Activated CD8-positive, alpha-beta memory T cell treated with anti-CD3 and anti-CD28 coated beads for 1 hour (primary cell): ENCODE data around the gene FFAR1.

Experiments used
- DNase-seq, 2 donors: peaks; one replicate each; pipeline ENCODE4 v3.0.0-alpha.2; 2020; ENCODE audit warnings: low read depth in 1 of 2; ENCODE audit errors: extremely low read depth in 1 of 2

Gene FFAR1

DNA sequence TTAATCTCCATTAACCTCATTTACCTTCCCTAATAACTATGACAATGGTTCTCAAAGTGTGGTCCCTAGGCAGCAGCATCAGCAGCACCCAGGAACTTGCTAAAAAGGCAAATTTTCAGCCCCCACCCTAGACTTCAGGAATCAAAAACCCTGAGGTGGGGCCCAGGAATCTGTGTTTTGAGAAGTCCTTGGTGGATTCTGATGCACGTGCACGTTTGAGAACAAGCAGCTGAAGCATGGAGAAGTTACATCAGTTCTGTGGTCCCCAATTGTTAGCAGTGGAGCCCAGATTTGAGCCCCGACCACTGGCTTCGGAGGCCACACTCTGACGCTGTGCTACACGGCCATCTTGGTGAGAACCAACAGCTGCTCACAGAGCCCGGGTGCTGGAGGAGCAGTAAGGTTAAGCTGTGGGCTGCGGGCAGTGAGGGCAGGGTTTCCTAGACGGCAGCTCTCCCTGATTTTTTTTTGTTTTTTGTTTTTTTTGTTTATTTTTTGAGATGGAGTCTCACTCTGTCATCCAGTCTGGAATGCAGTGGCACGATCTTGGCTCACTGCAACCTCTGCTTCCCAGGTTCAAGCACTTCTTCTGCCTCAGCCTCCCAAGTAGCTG, 32.7 kb upstream of the FFAR1 start:
- no peak for DNase-seq

DNA sequence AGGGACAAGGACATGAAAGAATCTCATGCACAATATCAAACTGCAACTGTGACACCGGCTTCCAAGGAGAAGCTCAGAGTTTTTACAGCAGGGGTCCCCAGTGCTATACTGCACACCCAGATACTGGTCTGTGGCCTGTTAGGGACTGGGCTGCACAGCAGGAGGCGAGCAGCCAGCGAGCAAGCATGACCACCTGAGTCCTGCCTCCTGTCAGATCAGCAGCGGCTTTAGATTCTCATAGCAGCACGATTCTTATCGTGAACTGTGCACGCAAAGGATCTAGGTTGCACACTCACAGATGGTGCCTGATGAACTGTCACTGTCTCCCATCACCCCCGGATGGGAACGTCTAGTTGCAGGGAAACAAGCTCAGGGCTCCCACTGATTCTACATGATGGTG, 31.8 kb upstream of the FFAR1 start:
- DNase-seq: no peak

DNA sequence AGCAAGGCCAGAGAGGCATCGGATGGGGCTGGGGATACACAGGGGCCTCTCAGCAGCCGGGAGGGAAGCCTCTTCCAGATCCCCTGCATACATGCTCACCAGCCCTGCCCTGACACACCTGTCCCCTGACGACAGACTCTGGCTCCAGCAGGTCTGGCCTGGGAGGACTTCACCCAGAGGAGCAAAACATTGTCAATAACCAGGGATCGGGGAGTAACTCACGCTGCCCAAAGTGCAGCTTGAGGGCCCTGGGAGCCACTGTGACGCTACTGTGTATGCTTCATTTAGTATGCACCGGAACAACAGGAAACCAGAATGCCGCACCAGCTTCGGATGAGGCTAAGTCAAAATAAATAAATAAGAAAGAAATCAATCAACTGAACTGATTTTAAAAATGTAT, 31.1 kb upstream of the FFAR1 start:
- DNase-seq: no peak

DNA sequence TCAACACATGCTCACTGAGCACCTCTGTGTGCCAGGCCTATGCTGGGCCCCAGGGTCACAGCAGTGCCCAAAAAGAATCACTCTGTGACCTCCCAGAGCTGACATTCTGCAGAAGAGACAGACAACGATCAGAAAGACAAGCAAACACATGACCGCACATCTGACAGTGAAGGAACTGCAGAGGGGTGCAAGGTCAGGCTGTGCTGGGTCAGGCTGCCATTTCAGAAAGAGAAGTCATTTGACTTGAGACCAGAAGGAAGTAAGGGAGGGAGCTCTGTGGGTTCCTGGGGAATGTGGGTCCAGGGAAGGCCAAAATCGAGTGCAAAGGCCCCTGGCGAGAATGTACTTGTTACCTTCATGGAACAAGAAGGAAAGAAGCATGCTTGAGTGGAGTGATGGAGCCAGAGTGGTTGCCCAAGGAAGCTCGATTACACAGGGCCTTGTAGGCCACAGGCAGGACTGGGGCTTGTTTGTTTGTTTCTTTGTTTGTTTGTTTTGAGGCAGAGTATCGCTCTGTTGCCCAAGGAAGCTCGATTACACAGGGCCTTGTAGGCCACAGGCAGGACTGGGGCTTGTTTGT, 30.1 kb upstream of the FFAR1 start:
- DNase-seq: no peak

DNA sequence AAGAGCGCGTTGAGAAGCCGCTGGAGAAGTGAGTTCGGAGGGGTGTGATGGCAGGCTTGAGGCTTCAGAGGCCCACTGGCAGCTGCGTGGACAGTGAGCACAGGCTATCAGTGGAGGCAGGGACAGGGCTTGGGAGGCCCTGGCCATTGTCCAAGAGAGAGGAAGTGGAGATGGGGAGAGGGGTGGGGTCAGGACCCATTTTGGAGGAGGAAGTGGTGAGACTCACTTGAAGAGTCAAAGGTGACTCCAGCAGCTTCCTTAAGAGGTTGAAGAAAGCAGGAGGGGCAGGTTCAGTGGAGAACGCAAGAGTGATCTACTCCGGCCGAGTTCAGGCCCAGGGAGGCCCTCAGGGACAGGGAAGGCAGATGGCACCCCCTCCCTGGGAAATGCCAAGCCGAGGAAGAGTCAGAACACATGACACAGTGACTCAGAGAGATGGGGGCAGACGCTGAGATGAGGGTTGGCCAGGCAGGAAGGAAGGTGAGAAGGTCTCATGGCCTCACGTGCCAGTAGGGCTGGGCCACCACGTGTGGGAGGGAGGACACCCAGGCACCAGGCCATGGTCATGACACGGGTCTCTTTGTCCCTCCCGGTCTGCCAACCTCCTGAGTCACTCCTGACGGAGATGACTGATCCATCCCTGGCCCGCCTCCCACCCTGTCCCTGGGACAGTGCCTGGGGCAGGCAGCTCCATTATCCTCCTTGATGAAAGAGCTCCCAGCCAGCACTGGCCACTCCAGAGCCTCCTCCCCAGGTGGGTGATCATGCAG, 28.8 kb upstream of the FFAR1 start:
- DNase-seq: no peak

DNA sequence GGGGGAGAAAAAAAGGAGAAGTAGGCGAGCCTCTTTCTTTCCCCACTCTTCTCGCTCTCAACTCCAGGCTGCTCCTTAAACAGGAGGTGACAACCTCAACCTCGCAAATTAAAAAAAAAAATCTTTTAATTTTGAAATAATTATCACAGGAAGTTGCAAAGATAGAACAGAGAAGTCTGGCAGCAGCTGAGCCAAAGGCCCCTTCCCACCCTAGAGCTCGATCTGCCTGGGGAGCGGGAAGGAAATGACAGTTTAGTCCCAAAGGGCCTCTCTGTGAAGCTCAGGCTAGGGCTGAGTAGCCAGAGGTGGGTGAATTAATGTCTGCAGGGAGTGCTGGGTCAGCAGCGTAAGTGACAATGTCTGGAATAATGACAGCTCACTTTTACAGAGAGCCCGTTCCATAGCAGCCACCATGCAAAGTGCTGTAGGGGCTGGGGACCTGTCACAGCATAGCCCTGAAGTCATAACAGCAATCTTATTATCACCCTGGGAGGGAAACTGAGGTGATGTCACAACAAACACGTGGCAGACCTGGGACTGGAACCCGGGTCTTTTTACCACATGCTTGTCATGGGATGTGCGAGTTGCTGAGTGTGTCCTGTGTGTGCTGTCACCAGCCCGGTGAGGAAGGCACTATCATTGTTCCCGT, 27.5 kb upstream of the FFAR1 start:
- no peak for DNase-seq

DNA sequence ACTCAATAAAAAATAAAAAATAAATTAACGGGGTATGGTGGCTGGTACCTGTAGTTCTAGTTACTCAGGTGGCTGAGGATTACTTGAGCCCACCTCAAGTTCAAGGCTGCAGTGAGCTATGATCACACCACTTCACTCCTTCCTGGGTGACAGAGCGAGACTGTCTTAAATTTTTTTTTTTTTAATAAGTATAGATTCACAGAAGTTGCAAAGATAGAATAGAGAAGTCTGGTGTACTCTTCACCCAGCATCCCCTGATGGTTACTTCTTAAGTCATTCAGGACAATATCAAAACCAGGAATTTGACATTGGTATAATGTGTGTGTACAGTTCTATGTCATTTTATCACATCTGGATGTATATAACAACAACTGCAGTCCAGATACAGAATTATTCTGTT, 26.4 kb upstream of the FFAR1 start:
- no peak for DNase-seq

DNA sequence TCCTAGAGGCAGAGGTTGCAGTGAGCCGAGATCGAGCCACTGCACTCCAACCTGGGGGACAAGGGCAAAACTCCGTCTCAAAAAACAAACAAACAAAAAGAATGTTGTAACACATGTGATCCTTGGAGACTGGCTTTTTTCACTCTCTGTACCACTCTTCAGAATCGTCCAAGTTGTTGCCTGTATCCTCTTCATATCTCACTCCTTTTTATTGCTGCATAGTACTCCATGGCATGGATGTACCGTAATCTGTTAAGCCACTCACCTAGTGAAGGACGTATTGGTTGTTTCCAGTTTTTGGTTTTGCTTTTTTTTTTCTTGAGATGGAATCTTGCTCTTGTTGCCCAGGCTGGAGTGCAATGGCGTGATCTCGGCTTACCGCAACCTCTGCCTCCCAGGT, 25.7 kb upstream of the FFAR1 start:
- DNase-seq: no peak

DNA sequence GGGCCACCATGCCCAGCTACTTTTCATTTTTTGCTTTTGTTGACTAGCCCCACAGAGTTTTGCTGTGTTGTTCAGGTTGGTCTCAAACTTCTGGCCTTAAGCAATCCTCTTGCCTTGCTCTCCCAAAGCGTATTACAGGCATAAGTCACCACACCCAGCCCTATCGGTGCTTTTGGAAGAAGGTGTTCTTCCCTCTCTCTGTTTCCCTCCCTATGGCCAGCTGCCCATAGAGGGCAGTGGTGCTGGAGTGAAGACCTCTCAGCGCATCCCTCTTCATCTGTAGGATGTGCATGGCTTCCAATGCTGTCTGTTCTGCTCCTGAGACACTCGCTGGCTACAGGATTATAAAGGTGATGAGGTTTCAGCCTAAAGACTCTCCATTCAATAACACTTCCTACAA, 20.1 kb upstream of the FFAR1 start:
- no peak for DNase-seq

DNA sequence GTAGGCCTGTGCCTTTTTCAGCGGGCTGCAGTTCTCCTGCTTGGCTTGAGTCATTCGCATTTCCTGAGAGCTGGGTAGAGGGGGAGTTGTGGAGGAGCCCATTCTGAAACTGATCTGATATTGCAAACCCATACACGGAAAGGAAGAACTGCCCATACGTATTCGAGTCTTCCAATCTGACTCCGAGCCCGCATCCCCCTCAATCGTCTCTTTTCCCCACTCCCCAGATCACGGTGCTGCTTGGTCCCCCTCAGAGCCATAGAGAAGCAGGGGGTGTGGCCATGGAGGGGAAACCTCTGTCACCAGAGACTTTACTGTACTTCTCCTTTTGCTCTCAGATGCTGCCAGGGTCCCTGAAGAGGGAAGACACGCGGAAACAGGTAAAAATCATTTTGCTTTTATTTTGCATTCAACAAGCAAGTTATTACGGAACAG, 18.8 kb upstream of the FFAR1 start, which contains the start of gene CD22:
CD22 (plus strand) TSS at position 337 of the 435 bp plus-strand sequence. CDS start 2,854 bp downstream, outside the sequence.
- no peak for DNase-seq

DNA sequence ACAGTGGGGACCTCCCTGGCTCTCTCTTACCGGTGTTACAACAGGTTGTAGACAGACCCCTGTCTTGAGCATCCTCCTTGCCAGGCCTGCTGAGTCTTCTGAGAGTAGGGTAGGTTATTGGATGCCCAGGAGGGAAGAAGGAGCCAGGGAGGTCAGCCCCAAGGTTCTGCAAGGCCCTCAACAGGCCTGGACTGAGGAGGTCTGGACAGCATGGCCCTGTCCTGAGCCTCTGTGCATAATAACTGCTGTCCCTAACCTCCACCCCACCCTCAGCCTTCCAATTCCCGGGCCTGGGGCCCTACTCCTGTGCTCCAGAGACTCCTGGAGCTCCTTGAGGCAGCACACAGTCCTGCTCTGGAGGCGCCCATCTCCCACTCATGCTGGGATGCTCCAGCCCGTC, 18.4 kb upstream of the FFAR1 start:
- DNase-seq: no peak

DNA sequence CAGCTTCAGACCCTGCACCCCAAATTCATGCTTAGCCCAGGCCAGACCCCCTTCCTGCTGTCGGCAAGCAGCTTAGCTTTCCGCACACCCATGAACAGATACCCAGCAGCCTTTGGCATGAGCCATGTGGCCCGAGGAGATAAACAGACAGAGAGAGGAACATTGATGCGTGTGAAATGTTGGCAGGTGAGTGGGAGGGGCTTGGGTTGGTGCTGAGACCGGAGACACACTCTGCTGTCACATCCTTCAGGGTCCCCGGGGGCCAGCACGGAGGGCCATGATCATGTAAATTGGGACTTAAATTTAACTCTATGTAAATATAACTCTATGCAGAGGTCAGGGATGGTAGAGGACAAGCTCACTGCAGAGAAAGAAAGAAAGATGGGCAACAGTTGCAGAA, 17.2 kb upstream of the FFAR1 start:
- DNase-seq: no peak

DNA sequence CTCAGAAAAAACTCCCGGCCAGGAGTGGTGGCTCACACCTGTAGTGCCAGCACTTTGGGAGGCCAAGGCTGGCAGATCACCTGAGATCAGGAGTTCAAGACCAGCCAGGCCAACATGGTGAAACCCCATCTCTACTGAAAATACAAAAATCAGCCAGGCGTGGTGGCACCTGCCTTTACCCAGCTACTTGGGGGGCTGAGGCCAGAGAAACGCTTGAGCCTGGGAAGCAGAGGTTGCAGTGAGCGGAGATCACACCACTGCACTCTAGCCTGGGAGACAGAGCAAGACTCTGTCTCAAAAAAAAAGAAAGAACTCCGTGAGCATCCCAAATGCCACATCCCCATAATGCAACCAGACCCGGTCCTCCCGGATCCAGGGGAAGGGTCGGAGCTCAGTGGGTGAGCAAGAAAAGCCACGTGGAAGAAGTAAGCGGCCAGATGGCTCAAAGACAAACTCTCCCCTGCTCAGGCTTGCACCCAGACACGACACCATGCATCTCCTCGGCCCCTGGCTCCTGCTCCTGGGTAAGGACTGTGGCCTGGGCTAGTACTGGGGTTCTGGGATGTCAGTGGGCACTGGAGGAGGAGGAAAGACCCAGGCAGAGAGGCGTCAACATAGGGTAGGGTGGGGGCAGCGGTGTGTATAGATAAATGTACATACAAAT, 16.0 kb upstream of the FFAR1 start:
- DNase-seq: no peak

DNA sequence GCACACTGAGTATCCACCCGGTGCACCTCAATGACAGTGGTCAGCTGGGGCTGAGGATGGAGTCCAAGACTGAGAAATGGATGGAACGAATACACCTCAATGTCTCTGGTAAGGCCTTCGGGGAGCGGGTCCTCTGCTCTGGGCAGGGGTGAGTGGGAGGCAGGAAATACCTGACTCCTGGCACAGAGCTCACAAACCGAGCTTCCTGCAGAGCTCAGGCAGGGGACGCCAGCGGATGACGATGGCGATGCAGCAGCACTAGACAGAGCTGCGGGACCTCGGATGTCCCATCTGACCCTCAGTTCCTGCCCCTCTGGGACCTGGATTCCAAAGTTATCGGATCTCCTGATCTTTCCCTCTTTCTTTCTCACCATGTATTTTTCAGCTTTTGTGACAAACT, 14.9 kb upstream of the FFAR1 start:
- no peak for DNase-seq

DNA sequence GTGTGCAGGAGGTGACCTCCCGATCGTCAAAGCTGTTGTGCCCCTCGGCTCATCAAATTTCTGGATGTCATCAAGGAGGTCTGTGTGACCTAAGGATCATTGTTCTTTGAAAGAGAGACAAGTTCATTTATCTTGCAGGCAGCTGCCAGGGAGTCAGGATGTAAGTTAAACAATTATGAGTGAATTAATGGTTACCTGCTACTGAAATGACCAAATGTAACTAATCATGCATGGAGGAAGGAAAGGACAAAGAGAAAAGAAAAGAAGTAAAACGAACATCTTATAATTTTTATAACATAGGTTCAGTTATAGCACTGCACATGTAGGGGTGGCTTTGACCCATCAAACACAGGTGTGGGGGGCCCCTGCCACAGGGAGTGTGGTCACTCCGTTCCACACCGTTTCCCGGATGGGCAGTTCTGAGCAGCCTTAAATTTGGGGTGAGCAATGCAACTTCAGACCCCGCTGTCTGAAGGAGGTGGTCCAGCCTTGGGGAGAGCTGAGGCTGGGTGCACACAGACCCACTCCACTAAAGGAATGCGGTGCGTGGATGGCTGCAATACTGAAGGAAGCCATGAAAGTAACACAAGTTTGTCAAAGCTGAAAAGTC, 13.5 kb upstream of the FFAR1 start:
- DNase-seq: no peak

DNA sequence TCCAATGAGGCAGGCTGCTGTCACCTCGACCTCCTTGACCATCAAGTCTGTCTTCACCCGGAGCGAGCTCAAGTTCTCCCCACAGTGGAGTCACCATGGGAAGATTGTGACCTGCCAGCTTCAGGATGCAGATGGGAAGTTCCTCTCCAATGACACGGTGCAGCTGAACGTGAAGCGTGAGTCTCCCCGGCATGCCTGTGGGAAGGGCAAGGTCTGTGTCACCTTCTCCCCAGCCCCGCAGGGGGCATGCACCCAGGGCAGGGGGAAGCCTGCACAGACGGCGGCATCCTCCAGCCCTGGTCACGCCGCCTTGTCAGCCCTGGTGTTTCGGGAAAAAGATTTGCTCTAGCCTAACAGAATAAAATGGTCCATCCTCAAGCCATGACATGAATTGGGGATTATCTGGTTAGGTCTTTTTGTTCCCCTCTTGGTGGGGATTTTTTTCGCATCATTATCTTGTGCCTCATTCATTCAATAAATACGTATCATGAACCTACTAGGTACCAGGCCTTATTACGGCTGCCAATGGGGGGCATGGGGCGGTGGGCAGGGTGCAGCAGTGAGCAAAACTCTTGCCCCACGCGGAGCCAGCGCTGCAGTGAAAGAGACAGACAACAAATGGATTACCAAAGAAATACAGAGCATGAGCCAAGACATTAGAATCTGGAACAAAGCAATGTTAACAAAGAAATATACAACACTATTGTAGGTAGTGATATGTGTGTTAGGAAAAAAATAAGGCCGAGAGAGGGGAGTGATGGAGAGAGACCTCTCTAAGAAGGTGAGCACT, 11.3 kb upstream of the FFAR1 start:
- no peak for DNase-seq

DNA sequence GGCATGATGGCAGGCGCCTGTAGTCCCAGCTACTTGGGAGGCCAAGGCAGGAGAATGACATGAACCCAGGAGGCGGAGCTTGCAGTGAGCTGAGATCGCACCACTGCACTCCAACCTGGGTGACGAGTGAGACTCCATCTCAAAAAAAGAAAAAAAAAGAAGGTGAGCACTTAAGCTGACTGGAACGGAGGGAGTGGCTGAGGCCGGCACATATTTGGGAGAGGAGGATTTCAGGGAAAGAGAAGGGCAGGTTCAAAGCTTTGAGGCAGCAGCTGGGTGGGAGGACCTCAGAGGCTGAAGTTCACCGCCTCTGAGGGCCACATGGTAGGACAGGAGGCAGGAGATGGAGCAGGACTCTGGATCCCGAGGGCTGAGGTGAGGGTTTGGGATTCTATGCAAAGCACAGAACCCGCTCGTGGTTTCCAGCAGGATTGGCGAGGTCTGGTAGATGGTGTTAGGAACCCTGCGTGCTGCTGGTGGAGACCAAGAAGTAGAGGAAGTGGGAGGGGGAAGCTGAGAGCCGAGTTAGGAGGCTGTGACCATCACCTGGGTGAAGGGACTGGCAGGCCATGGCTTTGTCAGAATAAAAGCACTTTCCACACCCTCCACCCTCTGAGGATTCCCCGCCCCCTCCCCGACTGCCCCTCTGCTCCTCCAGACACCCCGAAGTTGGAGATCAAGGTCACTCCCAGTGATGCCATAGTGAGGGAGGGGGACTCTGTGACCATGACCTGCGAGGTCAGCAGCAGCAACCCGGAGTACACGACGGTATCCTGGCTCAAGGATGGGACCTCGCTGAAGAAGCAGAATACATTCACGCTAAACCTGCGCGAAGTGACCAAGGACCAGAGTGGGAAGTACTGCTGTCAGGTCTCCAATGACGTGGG, 10.4 kb upstream of the FFAR1 start:
- no peak for DNase-seq

DNA sequence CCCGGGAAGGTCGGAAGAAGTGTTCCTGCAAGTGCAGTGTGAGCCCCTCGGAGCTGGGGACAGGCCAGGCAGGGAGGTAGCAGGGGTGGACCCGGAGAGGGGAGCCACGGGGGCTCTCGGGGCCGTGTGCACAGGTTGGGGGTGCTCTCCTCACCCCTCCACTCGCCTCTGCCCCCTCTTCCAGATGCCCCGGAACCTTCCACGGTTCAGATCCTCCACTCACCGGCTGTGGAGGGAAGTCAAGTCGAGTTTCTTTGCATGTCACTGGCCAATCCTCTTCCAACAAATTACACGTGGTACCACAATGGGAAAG, 9.8 kb upstream of the FFAR1 start:
- DNase-seq: no peak

DNA sequence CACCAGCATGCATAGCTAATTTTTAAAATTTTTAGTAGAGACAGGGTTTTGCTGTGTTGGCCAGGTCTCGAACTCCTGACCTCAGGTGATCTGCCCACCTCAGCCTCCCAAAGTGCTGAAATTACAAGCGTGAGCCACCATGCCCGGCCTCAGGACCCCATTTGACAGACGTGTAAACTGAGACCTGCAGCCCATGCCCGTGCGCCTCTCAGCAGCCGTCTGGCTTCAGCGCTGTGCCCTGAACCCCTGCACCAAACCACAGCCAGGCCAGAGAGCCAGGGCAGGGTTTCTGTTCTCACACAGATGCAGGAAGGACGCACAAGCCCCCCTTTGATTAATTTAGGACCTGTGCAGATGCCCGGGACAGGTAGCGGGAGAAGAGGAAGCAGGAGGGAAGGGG, 7.3 kb upstream of the FFAR1 start:
- DNase-seq: no peak
